Psoas muscle (tissue), 8 donors: ENCODE results near the gene PRUNE2. TPM values are rescaled to one million over a fixed set of nuclear protein-coding genes. Genes with fewer than 3 reads are reported as not detected.

Experiments
- ATAC-seq, 4 donors: fragments of 200-7000 bp; cut with Tn5 transposase; one replicate each; pipeline ENCODE4 v1.9.1; 2020; ENCODE audit warnings: moderate library complexity in 3 of 4, mild to moderate bottlenecking in 2 of 4
- DNase-seq, 2 donors: peaks; one replicate each; pipeline ENCODE4 v3.0.0-alpha.2; 2020
- H3K27ac ChIP-seq: fragments of 200-600 bp; one replicate; pipeline ENCODE4 v1.8.0; 2022
- H3K27me3 ChIP-seq, 3 donors: fragments of 200-600 bp in 1 of 3; one replicate each; pipeline versions ENCODE4 v1.6.1 to v1.8.0; 2013 to 2022; ENCODE audit warnings: low read length in 2 of 3, mild to moderate bottlenecking in 2 of 3, moderate library complexity in 1 of 3; ENCODE audit not compliant: insufficient read depth in 3 of 3
- H3K36me3 ChIP-seq, 2 donors: fragments of 200-600 bp in 1 of 2; one replicate each; pipeline versions ENCODE4 v1.6.1 to v1.8.0; 2013 to 2022; ENCODE audit warnings: low read depth in 1 of 2, mild to moderate bottlenecking in 1 of 2, moderate library complexity in 1 of 2; ENCODE audit not compliant: insufficient read depth in 1 of 2
- H3K4me1 ChIP-seq: fragments of 200-600 bp; one replicate; pipeline ENCODE4 v1.8.0; 2022
- H3K4me3 ChIP-seq: fragments of 200-600 bp; one replicate; pipeline ENCODE4 v1.8.0; 2022; ENCODE audit warnings: mild to moderate bottlenecking
- H3K9me3 ChIP-seq: fragments of 200-600 bp; one replicate; pipeline ENCODE4 v1.8.0; 2022
- WGBS, 3 donors: extraction: QIAGEN DNeasy Blood & Tissue Kit; methylation state at CpG; one replicate each; pipeline versions ENCODE4 v1.1.6 to v1.1.7; 2013; 5-methylcytosine and 5-hydroxymethylcytosine counted together
- intact Hi-C, 2 donors: fragments of 100-400 bp; cut with DNase I; formaldehyde crosslinking; loops; one replicate each; pipeline versions ENCODE4 v1.11.0 to v1.14.2; 2022
- polyA plus RNA-seq, 3 donors: library from polyadenylated mRNA; stranded (reverse); fragments of 200-250 nt; gene quantifications; one replicate each; pipeline ENCODE4 v1.2.3, GENCODE V29; 2013
- total RNA-seq, 4 donors: library from RNA; stranded (reverse); fragmentation: NEBNext Ultra II Directional in 2 of 4; extraction: Animal tissue kit (Norgen Biotek cat#: 25700) in 2 of 4; gene quantifications; one replicate each; pipeline versions ENCODE4 v1.2.1 to v1.2.4, GENCODE V29; 2021 to 2023
- TF ChIP-seq, protein P1 (sequence below): fragments of 200-600 bp; IDR thresholded peaks from one replicate; pipeline ENCODE4 v1.8.0; 2022; ENCODE audit warnings: antibody characterized with exemption
- donor health status: healthy with polysubstance abuse.
- donor health status: DM: no; HTN: no; CAD: no; lungs with moderate emphysema.
- donor health status: Bipolar disorder and iron deficiency.
- donor health status: healthy.
- donor health status: DM: yes; HTN: yes; CAD: no.
- donor health status: DM: no; HTN: no; CAD: no.
- donor health status: DM: no; HTN: no; CAD: no.
- donor health status: DM: yes; HTN: yes; CAD: no.

The PRUNE2 gene
- total and polyA plus RNA-seq, 7 donors, result 1.2 to 79.9 (median 3.6) TPM

DNA sequence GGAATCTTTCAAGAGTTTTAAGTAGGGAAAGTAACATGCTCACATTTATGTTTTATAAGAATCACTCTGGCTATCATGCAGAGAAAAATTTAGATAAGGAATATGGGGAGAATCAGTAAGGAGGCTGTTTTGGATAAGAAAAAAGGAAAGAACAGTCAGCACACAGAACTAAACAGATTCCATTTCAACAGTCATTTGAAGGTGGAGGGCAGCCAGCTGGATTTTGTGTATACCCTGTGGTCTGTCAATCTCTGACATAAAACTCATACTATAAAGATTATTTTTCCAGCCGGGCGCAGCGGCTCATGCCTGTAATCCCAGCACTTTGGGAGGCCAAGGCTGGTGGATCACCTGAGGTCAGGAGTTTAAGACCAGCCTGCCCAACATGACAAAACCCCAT lies 77.5 kb downstream of the PRUNE2 start:
- H3K4me1 ChIP-seq, result no peaks in the 10 kb centered on the region
- TF ChIP-seq, protein P1, sequence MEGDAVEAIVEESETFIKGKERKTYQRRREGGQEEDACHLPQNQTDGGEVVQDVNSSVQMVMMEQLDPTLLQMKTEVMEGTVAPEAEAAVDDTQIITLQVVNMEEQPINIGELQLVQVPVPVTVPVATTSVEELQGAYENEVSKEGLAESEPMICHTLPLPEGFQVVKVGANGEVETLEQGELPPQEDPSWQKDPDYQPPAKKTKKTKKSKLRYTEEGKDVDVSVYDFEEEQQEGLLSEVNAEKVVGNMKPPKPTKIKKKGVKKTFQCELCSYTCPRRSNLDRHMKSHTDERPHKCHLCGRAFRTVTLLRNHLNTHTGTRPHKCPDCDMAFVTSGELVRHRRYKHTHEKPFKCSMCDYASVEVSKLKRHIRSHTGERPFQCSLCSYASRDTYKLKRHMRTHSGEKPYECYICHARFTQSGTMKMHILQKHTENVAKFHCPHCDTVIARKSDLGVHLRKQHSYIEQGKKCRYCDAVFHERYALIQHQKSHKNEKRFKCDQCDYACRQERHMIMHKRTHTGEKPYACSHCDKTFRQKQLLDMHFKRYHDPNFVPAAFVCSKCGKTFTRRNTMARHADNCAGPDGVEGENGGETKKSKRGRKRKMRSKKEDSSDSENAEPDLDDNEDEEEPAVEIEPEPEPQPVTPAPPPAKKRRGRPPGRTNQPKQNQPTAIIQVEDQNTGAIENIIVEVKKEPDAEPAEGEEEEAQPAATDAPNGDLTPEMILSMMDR, result no peak
- H3K27me3 ChIP-seq, result no peaks in the 10 kb centered on the region
- intact Hi-C loops, result no loop called here
- no peak for ATAC-seq
- H3K27ac ChIP-seq, result no peak overlapping the region
- no peaks in the 10 kb centered on the region for H3K9me3 ChIP-seq
- 52 to 61% (median 59%) methylated on average over 3 of the region's 3 CpGs for WGBS, 3 donors
- no peak for DNase-seq
- no peak overlapping the region for H3K4me3 ChIP-seq
- no peaks in the 10 kb centered on the region for H3K36me3 ChIP-seq

DNA sequence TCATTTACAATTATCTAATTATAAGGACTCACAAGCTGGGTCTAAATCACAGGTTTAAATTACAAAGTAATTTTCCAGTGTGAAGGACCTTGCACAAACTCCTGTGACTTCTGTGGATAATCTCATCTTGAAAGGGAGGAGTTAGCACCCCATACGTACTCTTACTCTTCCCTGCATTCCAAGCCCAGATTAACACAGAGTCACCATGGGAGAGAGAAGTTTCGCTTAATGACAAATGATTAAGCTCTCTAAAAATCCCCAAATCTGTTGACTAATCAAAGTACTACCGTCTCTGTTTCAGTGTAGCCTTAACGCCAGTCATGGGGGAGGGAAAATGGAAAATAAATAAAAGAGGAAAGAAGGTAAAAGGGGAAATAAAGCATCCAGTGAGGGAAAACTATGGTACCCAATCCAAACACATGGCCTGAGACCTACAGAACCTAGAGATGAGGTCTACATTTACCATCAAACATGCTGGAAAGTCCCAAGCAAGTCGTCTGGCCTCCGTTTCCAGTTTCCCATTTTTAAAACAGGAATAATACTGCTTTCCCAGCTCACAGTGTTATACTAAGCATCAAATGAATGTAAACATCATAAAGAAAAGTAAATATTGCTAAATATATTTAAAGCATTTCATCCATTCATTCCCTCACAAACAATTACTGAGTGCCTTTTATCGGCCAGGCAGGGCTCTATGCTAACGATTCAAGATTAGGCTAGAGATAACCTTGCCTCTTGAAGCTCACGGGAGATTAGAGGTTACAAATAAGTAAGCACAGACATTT lies 78.4 kb downstream of the PRUNE2 start:
- H3K4me1 ChIP-seq, result no peaks in the 10 kb centered on the region
- H3K27me3 ChIP-seq, result no peaks in the 10 kb centered on the region
- ATAC-seq (no peak), DNase-seq (no peak)
- WGBS, 3 donors, result 85 to 88% (median 86%) methylated on average over 9 of the region's 9 CpGs
- no peak overlapping the region for H3K4me3 ChIP-seq
- intact Hi-C loops, result no loop called here
- no peak overlapping the region for H3K27ac ChIP-seq
- H3K36me3 ChIP-seq, result no peaks in the 10 kb centered on the region
- TF ChIP-seq, protein P1, result no peak
- no peaks in the 10 kb centered on the region for H3K9me3 ChIP-seq

DNA sequence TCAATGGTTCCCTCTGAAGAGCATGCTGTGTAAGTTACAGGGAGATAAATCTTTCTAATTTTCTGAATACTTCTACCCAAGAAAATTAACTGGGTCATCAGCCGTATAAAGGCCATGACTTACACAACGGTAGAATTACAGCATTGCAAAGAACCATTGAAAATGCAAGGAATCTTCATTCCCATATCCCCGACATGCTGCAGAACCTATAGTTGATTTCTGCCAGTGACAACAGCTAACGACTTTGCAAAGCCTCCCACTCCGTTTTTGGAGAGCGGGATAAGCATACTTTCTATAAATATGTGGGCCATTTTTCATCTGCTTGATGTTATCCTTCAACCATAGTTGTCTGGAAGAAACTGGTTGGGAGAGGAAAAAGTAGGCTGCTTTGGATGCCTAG lies 85.5 kb downstream of the PRUNE2 start:
- no peaks in the 10 kb centered on the region for H3K9me3 ChIP-seq
- no peak overlapping the region for H3K4me3 ChIP-seq
- DNase-seq (no peak), ATAC-seq (no peak)
- H3K27ac ChIP-seq, result no peak overlapping the region
- intact Hi-C loops, result no loop called here
- TF ChIP-seq, protein P1, result no peak
- H3K4me1 ChIP-seq, result no peaks in the 10 kb centered on the region
- no peaks in the 10 kb centered on the region for H3K36me3 ChIP-seq
- H3K27me3 ChIP-seq, result no peaks in the 10 kb centered on the region
- 63 to 68% (median 67%) methylated on average over 6 of the region's 6 CpGs for WGBS, 3 donors

DNA sequence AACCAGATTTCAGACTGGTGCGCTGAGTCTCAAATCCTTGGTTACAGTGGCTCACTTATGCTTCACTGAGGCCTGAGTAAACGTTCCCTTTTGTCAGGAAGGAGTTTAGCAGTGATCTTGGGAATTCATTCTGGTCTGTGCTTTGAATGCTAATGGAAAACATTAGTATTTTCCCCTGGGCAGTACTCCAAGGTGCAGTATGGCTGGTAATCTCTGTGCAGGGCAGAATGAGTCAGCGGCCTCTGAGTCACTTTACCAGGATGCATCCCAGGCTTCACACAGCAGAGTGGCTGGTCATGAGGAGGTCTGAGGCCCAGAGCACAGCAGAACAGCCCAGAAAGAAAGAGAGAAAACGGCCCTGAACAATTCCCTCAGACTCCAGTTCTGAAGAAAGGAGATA lies 87.6 kb downstream of the PRUNE2 start:
- Histone ChIP-seq H3K27me3 (peaks cover 0 to 5% (median 0%) of the 10 kb centered on the region in 3 donors), H3K36me3 (no peaks in the 10 kb centered on the region), H3K4me3 (no peak overlapping the region), H3K9me3 (no peaks in the 10 kb centered on the region), H3K4me1 (no peaks in the 10 kb centered on the region), H3K27ac (no peak overlapping the region)
- 44 to 46% (median 46%) methylated on average over 4 of the region's 4 CpGs for WGBS, 3 donors
- TF ChIP-seq, protein P1, result no peak
- intact Hi-C loops, result loop anchor here in 1 of 2 donors (10.0 kb wide), 1 partner anchor 177 kb away; no protein-coding TSS in a partner anchor
- peak in 1 of 2 donors; percentile 64 for DNase-seq
- ATAC-seq, result peak; percentile 67 to 94 (median 81)
